Activated CD4-positive, alpha-beta T cell treated with anti-CD3 and anti-CD28 coated beads, Interleukin-2, amount 10 ng/mL, durations not matched to agents 7 days and 5 days (primary cell): Measurements from ENCODE around the gene TRUB1. TPM values are rescaled to one million over a fixed set of nuclear protein-coding genes. Genes with fewer than 3 reads are reported as not detected.

Experiments
- CTCF ChIA-PET: fragments of 350-600 bp; sonication (Branson Sonifier 250); formaldehyde crosslinking; loops from one replicate; lab custom pipeline; 2021; ENCODE audit warnings: antibody characterized with exemption; lab: Charles Lee
- POLR2A ChIA-PET: fragments of 350-600 bp; sonication (Branson Sonifier 250); formaldehyde crosslinking; loops from one replicate; lab custom pipeline; 2021; ENCODE audit warnings: antibody characterized with exemption; lab: Charles Lee
- DNase-seq: peaks from one replicate; pipeline ENCODE4 v3.0.0-alpha.2; 2020
- H3K27ac Mint-ChIP-seq: one replicate; pipeline ENCODE4 v1.8.0; 2021; ENCODE audit warnings: mild to moderate bottlenecking, moderate library complexity, mixed read lengths
- H3K27me3 Mint-ChIP-seq: one replicate; pipeline ENCODE4 v1.8.0; 2021; ENCODE audit warnings: mixed read lengths
- H3K36me3 Mint-ChIP-seq: one replicate; pipeline ENCODE4 v1.8.0; 2021; ENCODE audit warnings: low read depth, mixed read lengths
- H3K4me1 Mint-ChIP-seq: one replicate; pipeline ENCODE4 v1.8.0; 2021; ENCODE audit warnings: mixed read lengths
- H3K4me3 Mint-ChIP-seq: one replicate; pipeline ENCODE4 v1.8.0; 2021; ENCODE audit warnings: mild to moderate bottlenecking, moderate library complexity, mixed read lengths
- H3K9me3 Mint-ChIP-seq: one replicate; pipeline ENCODE4 v1.8.0; 2021; ENCODE audit warnings: mixed read lengths
- total RNA-seq, 2 experiments: library from RNA; stranded (reverse); gene quantifications; one replicate each; pipeline ENCODE4 v1.2.3, GENCODE V29; 2021

The TRUB1 gene
- total RNA-seq, 2 experiments from 2014 or later = 12.3 to 12.4 TPM

DNA sequence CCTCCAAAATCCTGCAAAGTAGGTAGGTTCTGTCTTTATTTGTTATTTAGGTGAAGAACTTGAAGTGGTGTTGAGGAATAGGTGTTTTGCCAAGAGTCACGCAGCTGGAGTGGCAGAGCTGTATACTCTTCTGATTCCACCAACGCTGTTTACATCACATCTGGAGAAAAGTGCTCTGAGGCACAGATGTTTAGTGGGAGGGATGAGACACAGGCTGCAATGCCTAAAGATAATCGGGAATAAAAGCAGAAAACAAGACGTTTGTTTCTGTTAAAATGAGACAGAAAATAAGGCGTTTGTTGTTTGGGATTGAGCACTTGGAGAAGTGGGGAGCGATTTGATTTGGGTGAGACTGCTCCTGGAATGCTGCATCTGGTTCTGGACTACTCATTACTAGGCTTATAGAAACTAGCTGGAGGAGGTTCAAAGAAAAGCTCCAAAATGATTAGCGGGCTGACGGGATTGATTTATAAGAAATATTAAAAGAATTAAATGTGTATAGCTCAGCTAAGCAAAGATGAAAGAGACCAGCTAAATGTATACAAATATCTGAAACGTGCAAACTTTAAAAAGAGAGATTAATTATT lies 54.3 kb downstream of the TRUB1 start:
- Mint-ChIP-seq H3K27me3 (no peaks in the 10 kb centered on the region), H3K4me3 (no peak overlapping the region), H3K4me1 (no peaks in the 10 kb centered on the region), H3K27ac (no peak overlapping the region), H3K36me3 (peaks cover 1% of the 10 kb centered on the region), H3K9me3 (no peaks in the 10 kb centered on the region)
- CTCF ChIA-PET = no interaction called here
- DNase-seq = no peak
- POLR2A ChIA-PET = no interaction called here

DNA sequence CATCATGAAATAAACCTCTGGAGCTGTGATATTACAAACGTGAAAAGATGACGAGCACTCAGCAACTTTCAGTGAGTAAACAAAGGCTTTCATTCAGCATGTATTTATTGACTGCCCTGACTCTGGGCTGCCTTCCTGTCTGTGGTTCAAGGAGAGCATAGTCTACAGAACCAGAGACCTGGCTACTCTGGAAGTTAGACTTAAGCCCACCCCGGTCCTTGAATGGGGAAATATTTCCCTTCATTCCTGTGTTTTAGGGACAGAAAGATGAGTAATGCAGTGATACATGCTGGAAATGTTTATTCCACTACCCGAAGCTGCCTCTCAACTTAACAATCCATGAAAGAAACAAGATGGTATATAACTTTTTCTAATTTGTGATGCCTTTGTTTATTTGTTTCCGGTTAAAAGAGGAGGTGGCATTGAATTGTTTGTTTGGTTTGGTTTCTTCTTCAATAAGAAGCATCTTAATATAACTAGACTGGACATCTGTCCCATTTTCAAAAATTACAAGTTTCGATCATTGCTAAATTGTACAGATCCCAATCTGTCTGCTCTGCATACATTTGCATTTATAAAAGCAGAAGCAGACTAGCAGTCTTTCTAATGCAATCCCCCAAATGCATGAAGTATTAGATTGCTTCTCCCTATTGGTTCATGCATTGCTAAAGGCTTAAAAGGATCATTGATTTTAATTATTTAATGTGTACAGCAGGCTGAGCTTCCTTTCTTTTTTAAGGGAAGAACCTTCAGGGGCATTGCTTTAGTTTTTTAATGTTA lies 57.7 kb downstream of the TRUB1 start:
- Mint-ChIP-seq H3K9me3 (no peaks in the 10 kb centered on the region), H3K27ac (no peak overlapping the region), H3K27me3 (no peaks in the 10 kb centered on the region), H3K4me1 (no peaks in the 10 kb centered on the region), H3K36me3 (no peaks in the 10 kb centered on the region), H3K4me3 (no peak overlapping the region)
- no peak for DNase-seq
- POLR2A ChIA-PET = no interaction called here
- CTCF ChIA-PET = interaction anchor here (0.6 kb wide), 1 partner anchor 121 kb away, joined by 3 read pairs; no protein-coding TSS in a partner anchor

DNA sequence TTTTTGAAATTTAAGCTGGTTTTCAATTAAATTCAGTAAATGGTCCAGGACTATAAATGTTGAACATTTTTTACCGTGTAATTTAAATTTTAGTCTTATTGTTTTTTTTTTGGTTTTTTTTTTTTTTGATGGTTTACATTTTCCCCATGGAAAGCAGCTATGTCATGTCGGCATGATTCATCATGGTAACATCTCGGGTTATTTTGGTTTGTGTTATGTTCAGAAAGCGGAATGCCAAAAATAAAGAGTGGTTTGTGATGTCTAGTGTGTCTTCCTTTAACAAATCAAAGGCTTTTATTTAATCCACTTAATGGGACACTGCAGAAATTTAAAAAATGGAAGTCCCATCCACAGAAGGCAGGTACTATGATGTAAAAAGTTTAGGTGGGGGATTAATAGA lies 58.5 kb downstream of the TRUB1 start:
- H3K9me3 Mint-ChIP-seq = no peaks in the 10 kb centered on the region

DNA sequence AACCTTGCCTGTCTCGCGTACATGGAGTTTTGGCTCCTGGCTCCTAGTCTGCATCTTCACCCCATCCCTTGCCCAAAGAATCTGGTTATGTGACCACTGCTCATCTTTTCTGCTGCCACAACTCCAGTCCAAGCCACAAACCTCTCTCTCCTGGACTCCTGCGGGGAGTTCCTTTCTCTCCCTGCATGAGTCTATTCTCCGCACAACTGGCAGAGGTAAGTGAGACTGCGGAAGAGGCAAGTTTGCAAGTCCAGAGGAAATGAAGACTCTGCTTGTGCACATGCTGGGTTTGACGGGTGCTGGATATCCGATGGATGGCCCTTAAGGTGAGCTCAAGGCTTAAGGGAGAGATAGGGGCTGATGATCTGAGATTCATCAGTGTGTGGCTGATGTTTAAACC lies 61.0 kb downstream of the TRUB1 start:
- no peaks in the 10 kb centered on the region for H3K9me3 Mint-ChIP-seq
- H3K36me3 Mint-ChIP-seq = no peaks in the 10 kb centered on the region
- POLR2A ChIA-PET = no interaction called here
- no peak overlapping the region for H3K4me3 Mint-ChIP-seq
- no peak for DNase-seq
- H3K27me3 Mint-ChIP-seq = no peaks in the 10 kb centered on the region
- H3K27ac Mint-ChIP-seq = no peak overlapping the region
- CTCF ChIA-PET = no interaction called here
- H3K4me1 Mint-ChIP-seq = no peaks in the 10 kb centered on the region

More for the DNA sequence above, 58.5 kb downstream of the TRUB1 start:
- POLR2A ChIA-PET = no interaction called here
- no peak overlapping the region for H3K4me3 Mint-ChIP-seq
- CTCF ChIA-PET = interaction anchor here (0.6 kb wide), 1 partner anchor 122 kb away, joined by 3 read pairs; no protein-coding TSS in a partner anchor
- no peaks in the 10 kb centered on the region for H3K4me1 Mint-ChIP-seq
- no peak for DNase-seq
- no peaks in the 10 kb centered on the region for H3K36me3 Mint-ChIP-seq
- no peaks in the 10 kb centered on the region for H3K27me3 Mint-ChIP-seq
- no peak overlapping the region for H3K27ac Mint-ChIP-seq

GRCh38 chr10:115001506-115002381 lies 63.7 kb downstream of the TRUB1 start:
- no peaks in the 10 kb centered on the region for H3K4me1 Mint-ChIP-seq
- no peaks in the 10 kb centered on the region for H3K36me3 Mint-ChIP-seq
- no peaks in the 10 kb centered on the region for H3K27me3 Mint-ChIP-seq
- DNase-seq = no peak
- H3K27ac Mint-ChIP-seq = no peak overlapping the region
- no peaks in the 10 kb centered on the region for H3K9me3 Mint-ChIP-seq
- CTCF ChIA-PET = interaction anchor here (1.3 to 1.7 kb wide), 2 partner anchors 28 to 34 kb away, joined by 3 read pairs; no protein-coding TSS in a partner anchor
- POLR2A ChIA-PET = no interaction called here
- no peak overlapping the region for H3K4me3 Mint-ChIP-seq

GRCh38 chr10:115003396-115003795 lies 65.4 kb downstream of the TRUB1 start:
- Mint-ChIP-seq H3K4me1 (no peaks in the 10 kb centered on the region), H3K27me3 (no peaks in the 10 kb centered on the region), H3K27ac (no peak overlapping the region), H3K9me3 (no peaks in the 10 kb centered on the region), H3K36me3 (no peaks in the 10 kb centered on the region), H3K4me3 (no peak overlapping the region)
- POLR2A ChIA-PET = no interaction called here
- DNase-seq = no peak
- CTCF ChIA-PET = no interaction called here

GRCh38 chr10:115004236-115004862 lies 66.4 kb downstream of the TRUB1 start:
- Mint-ChIP-seq H3K4me1 (no peaks in the 10 kb centered on the region), H3K4me3 (no peak overlapping the region), H3K27ac (no peak overlapping the region), H3K36me3 (no peaks in the 10 kb centered on the region), H3K27me3 (no peaks in the 10 kb centered on the region), H3K9me3 (no peaks in the 10 kb centered on the region)
- no peak for DNase-seq
- ChIA-PET CTCF (no interaction called here), POLR2A (no interaction called here)

GRCh38 chr10:115005771-115006170 lies 67.8 kb downstream of the TRUB1 start:
- no peak for DNase-seq
- H3K9me3 Mint-ChIP-seq = no peaks in the 10 kb centered on the region
- CTCF ChIA-PET = no interaction called here

GRCh38 chr10:115018185-115018931 lies 80.4 kb downstream of the TRUB1 start:
- H3K27ac Mint-ChIP-seq = no peak overlapping the region
- H3K27me3 Mint-ChIP-seq = peaks cover 10% of the 10 kb centered on the region
- H3K36me3 Mint-ChIP-seq = no peaks in the 10 kb centered on the region
- CTCF ChIA-PET = interaction anchor here (0.6 kb wide), 1 partner anchor 178 kb away, joined by 3 read pairs; no protein-coding TSS in a partner anchor
- POLR2A ChIA-PET = no interaction called here
- H3K9me3 Mint-ChIP-seq = no peaks in the 10 kb centered on the region
- H3K4me1 Mint-ChIP-seq = no peaks in the 10 kb centered on the region
- DNase-seq = no peak
- no peak overlapping the region for H3K4me3 Mint-ChIP-seq

More at GRCh38 chr10:115005771-115006170, 67.8 kb downstream of the TRUB1 start:
- H3K4me1 Mint-ChIP-seq = no peaks in the 10 kb centered on the region
- no peak overlapping the region for H3K27ac Mint-ChIP-seq
- no peaks in the 10 kb centered on the region for H3K27me3 Mint-ChIP-seq
- POLR2A ChIA-PET = interaction anchor here (0.6 kb wide), 1 partner anchor 15 kb away, joined by 3 read pairs; no protein-coding TSS in a partner anchor
- no peaks in the 10 kb centered on the region for H3K36me3 Mint-ChIP-seq
- H3K4me3 Mint-ChIP-seq = no peak overlapping the region

DNA sequence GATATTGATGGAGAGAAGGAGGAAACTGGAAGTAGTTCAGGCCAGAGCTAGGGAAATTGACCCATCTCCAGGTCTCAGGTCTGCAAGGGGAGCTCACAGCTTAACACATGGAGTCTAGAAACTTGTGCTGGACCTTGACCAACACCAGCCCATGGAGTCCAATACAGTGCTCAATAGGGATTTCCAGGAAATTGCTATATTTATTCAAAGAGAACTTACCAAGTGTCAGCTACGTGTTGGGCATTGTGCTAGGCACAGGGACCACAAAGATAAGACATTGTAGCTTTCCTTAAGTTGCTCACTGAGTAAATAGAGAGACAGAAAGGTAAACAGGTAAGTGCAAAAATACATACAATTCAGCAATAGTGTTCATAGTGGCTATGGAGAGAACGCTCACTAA lies 82.5 kb downstream of the TRUB1 start:
- DNase-seq = no peak
- H3K4me1 Mint-ChIP-seq = no peaks in the 10 kb centered on the region
- peaks cover 10% of the 10 kb centered on the region for H3K27me3 Mint-ChIP-seq
- ChIA-PET POLR2A (no interaction called here), CTCF (interaction anchor here (1.4 kb wide), 1 partner anchor 10 kb away, joined by 3 read pairs; no protein-coding TSS in a partner anchor)
- H3K4me3 Mint-ChIP-seq = no peak overlapping the region
- H3K36me3 Mint-ChIP-seq = no peaks in the 10 kb centered on the region
- H3K27ac Mint-ChIP-seq = no peak overlapping the region
- no peaks in the 10 kb centered on the region for H3K9me3 Mint-ChIP-seq

DNA sequence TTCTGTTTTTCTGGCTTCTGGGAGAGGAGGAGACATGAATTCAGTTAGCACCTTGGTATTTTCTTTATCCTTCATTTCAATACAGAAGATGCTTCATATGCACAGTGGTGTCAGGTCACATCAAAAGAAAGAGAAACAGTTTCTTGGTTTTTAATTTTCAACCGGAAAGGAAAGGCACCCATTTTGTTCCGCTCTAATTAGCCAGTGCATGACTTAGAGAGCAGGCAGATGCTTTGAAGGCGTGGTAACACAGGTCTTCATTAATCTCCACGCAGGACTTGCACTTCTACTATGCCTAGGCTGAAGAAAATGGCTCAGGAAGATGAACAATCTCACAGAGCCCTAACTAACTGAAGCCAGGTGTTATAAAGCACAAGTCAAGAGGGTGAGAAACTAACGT lies 84.7 kb downstream of the TRUB1 start:
- Mint-ChIP-seq H3K4me1 (no peaks in the 10 kb centered on the region), H3K27ac (no peak overlapping the region), H3K27me3 (peaks cover 6% of the 10 kb centered on the region), H3K9me3 (no peaks in the 10 kb centered on the region), H3K4me3 (no peak overlapping the region), H3K36me3 (no peaks in the 10 kb centered on the region)
- CTCF ChIA-PET = no interaction called here
- DNase-seq = no peak
- POLR2A ChIA-PET = no interaction called here

- no peak for DNase-seq
- Mint-ChIP-seq H3K27ac (no peak overlapping the region), H3K9me3 (no peaks in the 10 kb centered on the region), H3K36me3 (no peaks in the 10 kb centered on the region), H3K27me3 (peaks cover 6% of the 10 kb centered on the region), H3K4me1 (no peaks in the 10 kb centered on the region), H3K4me3 (no peak overlapping the region)
- CTCF ChIA-PET = interaction anchor here (0.6 kb wide), 1 partner anchor 1327 kb away, joined by 4 read pairs; no protein-coding TSS in a partner anchor
- POLR2A ChIA-PET = no interaction called here
Observed at GRCh38 chr10:115023715-115024114, 85.7 kb downstream of the TRUB1 start.
